ENCODE measurements around the gene POU2F1. TPM values are rescaled to one million over a fixed set of nuclear protein-coding genes. Genes with fewer than 3 reads are reported as not detected.

Gene POU2F1
- total and polyA plus RNA-seq, 2 experiments from 2014 or later, result 38.8 to 66.1 TPM

- TF ChIP-seq ZNF462 (CRISPR knock-in tag; IDR thresholded peaks at IDR 0.05) (no peak), ZNF114 (CRISPR knock-in tag; IDR thresholded peaks at IDR 0.05) (no peak), POLR2AphosphoS5 (IDR thresholded peaks at IDR 0.05; ENCODE audit: low read depth) (no peak)
Observed at GRCh38 chr1:167262836-167263235, 42.1 kb downstream of the POU2F1 start (continued).

GRCh38 chr1:167263344-167263743, 42.7 kb downstream of the POU2F1 start:
- Histone ChIP-seq H3K27me3 (ENCODE audit: insufficient read depth) (no peaks in the 10 kb centered on the region), H4K20me1 (replicated peaks; ENCODE audit: insufficient read depth) (peaks cover 61% of the 10 kb centered on the region), H3K36me3 (ENCODE audit: insufficient read depth) (no peaks in the 10 kb centered on the region), H3K4me3 (no peak overlapping the region), H3K79me2 (replicated peaks; ENCODE audit: insufficient read depth) (peaks cover 95% of the 10 kb centered on the region), H3K4me1 (ENCODE audit: insufficient read depth) (peaks cover 3% of the 10 kb centered on the region), H3F3A (replicated peaks; ENCODE audit: low read depth) (no peaks in the 10 kb centered on the region), H2AFZ (no peak overlapping the region), H3K9me2 (ENCODE audit: insufficient read depth) (no peaks in the 10 kb centered on the region), H3K4me2 (no peak overlapping the region), H3K27ac (ENCODE audit: low read depth) (no peak overlapping the region)
- H3K9me3 Mint-ChIP-seq, result no peaks in the 10 kb centered on the region
- no peak overlapping the region for H3K27ac Mint-ChIP-seq
- peaks cover 5% of the 10 kb centered on the region; the same call in 1 of the 3 replicates for H3K36me3 Mint-ChIP-seq (ENCODE audit: low read depth)
- no peaks in the 10 kb centered on the region for H3K27me3 Mint-ChIP-seq (ENCODE audit: insufficient read depth, low read depth, poor library complexity)
- DNase-seq (ENCODE audit: low spot score) (no peak), ATAC-seq (no peak)
- no peak overlapping the region for H3K4me3 Mint-ChIP-seq
- peaks cover 5% of the 10 kb centered on the region for H3K4me1 Mint-ChIP-seq
- TF ChIP-seq EZH2phosphoT487 (IDR thresholded peaks at IDR 0.05; ENCODE audit: unreplicated experiment) (no peak), EZH2 (IDR thresholded peaks at IDR 0.05; ENCODE audit: low read depth, unreplicated experiment) (no peak), STAT1 (IDR thresholded peaks at IDR 0.05; ENCODE audit: unreplicated experiment) (no peak), ZNF331 (CRISPR knock-in tag; IDR thresholded peaks at IDR 0.05; ENCODE audit: low read depth) (no peak), ZNF462 (CRISPR knock-in tag; IDR thresholded peaks at IDR 0.05) (no peak)
